ENCODE data around the gene FKBP1A.

Gene FKBP1A

DNA sequence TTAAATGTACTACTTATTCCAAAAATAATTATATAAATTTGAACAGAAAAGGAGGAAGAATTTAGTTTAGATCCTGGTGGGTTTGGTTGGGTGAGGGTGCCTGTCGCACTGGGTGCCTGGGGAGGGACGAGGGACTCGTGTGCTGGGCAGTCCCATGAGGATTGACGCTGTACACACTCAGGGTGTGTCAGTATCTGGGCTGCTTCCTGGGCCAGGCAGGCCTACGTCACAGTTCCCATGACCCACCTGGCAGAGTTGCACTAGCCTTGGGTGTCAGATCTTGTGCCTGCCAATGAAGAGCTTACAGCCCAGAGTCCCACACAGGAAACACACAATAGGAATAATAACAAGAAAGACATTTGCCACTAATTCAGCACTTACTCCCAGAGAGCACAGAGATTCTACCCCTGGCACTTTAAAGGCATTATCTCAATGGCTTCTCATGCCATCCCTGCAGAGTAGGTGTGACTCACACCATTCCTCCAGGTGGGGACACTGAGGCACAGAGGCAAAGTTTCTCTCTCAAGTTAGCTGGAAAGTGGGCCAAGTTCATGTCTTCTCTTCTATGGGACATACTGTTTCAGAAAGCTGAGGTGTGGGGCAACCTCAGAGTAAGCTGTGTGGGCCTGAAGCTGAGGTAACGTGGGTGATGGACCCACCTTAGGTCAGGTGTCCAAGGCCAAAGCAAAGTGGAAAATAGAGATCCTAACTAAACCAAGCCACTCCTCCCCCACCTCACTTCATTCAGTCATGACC is 62.6 kb downstream of the FKBP1A start:
- DNase-seq: no peak

DNA sequence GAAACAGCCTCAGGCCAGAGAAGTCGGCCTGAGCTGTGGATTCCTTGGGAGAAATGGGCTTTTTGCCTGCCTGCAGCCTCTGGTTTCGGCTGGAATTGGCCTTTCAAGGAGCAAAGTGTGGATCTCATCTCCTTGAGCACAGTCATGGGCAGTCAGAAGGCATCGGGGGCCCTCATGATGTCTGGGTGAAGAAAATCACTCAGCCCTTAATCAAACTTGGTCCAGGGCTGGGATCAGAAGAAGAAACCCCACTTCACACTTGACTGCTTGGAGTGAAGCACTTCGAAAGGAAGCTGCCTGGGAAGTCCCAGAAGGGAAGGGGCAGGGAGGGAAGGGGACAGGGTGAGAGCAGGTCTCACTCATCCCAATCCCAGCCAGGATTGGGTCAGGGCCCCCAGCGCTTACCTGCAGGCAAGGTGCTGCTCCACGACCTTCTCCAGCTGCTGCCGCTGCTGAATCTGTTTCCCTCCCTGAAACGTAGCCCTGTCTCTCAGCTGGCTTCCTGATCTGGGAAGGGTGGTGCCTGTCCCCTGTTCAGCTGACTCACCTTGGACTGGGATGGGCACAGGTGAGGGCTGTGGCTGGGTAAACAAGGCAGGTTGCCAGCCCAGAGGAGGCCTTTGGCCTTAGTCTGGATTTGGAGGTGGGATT is 64.0 kb downstream of the FKBP1A start, which contains the start of gene SDCBP2:
Gene SDCBP2, minus strand, starts transcription at position 460 of the 651 bp plus-strand sequence. CDS start 8,723 bp downstream, outside the sequence.
- DNase-seq: no peak

DNA sequence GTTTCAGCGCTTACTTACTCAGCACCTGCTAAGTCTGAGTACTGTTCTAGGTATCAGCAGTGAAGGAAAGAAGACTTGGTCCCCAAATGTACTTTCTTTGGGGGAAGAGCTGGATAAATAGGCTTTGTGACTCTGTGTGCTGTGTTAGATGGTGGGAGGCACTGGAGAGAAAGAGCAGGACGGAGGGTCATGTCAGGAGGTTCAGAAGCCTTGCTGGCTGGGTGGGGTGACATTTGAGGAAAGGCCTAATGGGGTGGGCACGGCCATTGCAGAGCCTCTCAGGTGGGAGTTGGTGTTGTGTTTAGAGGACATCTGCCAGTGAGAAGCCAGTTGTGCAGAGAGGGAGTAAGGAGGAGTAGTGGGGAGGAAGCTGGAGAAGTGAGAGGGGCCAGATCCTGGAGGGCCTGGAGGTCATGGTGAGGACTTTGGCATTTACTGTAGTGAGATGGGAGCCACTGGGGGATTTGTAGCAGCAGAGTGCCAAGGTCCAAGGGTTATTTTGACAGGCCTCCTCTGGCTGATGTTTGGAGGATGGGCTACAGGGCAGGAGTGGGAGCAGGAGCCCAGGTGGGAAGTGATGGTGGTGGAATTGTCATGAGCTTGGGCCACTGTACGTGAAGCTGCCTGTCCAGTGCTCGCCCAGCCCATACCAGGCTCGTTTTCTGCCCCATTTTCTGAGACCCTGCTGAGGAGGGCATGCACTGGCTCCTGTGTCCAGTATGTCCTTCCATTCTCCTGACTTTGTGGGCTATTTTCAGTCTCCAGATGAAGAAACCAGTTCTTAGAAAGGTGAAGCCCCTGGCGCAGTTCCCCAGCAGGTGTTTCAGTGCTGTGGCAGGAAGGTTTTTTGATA is 64.8 kb downstream of the FKBP1A start:
- DNase-seq: no peak

DNA sequence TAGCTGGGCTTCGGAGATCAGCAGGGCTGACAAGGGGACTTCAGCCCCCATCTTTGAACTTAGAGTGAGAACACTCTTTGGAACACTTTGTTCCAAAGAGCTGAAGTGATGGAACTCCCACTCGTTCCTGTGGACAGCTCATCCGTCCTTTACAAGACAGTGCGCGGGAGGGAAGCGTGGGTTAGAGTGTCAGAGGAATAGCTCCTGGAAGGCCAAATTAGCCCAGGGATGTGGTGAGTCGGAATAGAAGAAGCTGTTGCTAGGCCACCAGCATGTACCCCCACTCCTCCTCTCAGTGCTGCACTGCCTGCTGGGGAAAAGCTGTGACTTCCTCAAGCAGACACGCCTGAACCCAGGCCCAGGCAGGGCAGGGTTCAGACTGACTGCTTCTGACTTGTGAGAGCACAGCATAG is 65.6 kb downstream of the FKBP1A start:
- no peak for DNase-seq

DNA sequence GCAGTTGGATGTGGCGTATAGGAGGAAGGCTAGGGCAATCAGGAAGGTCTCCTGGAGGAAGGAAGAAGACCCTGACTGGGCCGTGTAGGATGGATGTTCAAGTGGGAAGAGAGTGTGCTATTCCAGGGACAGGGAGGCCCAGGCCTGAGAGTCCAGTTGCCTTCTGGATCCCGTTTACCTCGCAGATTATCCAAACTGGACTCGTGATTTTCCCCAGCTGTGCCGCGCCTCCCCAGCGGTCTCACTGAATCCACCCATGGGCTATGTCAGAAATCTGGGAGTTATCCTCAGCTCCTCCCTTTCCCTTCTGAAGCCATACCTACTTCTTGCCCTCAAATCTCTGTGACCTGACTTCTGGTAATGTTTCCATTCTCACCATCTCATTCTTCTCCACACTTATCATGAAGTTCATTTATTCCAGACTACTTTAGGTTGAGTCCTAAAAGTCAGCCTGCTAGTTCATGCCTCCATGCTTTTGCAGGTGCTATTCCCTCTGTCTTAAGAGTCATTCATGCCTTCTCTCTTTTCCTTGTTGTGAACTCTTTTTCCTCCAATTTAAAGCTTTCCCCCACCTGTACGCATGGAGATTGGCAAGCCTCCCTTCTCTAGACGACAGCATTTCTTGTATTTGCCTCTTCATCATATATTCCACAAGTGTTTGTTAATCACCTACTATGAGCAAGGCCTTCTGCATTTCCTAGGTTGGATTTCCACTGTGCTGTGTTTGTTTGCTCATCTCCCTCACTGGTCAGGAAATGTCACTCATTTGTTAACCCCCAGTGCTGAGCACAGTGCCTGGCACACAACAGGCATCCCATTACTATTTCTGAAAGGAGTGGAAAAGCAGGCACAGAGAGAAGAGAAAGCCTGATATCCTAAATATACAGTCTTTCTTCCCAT is 66.6 kb downstream of the FKBP1A start:
- no peak for DNase-seq

DNA sequence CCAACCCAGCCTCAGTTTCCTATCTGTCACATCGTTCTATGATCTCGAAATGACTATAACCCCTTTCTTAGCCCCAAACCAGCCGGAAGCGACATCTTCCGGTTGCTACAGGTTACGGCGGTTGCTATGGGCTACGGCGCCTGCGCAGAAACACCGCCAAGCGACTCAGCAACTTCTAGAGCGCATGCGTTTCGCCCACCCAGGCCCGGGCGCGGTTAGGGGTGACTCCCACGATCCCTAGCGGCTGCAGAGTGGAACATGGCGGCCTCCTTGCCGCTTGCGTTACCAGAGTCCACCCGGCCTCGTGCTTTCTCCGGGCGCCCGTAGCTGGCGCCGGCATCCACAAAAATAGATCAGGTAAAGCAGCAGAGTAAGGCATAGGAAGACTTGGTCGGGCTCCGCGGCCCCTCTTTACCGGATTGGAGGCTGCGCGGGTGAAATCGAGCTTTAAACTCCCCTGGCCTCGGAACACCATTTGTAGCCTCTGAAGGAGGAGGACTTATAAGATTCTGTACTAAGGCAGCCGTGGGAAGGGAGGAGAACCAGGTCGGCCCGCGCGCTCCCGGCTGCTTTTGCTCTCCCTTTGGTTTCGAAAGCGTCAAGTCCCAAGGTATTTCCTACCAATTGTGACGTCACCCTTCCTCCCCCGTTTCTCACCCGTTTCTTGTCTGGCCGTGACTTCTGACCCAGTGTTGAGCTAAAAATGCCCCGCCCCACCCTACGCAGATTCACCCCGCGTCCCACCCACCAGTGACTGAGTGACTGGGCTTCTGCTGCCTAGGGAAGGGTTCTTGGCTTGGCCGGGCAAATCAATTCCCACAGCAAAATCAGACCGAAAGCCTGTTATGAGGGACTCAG is 67.5 kb downstream of the FKBP1A start:
- peak; percentile 92 to 98 for DNase-seq

GRCh38 chr20:1324598-1325172 is 68.2 kb downstream of the FKBP1A start:
- no peak for DNase-seq

DNA sequence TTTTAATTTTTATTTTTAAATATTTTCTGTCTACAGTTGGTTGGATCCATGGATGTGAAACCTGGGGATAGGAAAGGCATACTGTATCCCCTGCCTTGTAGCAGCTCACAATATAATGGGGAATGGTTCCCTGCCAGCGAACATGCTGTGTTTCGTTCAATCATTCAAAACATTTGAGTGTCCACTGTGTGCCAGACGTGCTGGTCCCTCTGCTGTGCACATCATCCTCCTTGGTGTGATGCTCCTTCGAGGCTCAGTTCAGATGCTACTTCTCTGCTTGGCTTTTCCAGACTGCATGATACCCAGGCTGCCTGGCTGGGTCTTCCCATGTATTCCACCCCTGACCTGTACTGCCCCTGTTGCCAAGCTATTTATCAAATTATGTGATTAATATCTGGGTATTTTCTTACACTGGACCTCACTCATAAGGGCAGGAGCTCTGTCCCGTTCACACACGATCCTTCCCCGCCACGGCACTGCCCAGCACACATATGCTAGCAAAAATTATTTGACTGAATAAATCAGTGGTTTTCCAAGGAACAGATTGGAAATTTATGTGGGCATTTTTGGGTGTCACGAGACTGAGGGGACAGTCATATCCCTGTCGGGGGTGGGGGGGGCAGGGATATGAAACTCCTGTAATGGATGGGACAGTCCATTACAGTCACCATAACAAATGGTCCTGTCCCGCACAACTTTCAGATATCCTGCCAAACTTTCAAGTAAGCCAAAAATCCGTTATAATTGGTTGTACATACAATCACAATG is 68.8 kb downstream of the FKBP1A start:
- no peak for DNase-seq

DNA sequence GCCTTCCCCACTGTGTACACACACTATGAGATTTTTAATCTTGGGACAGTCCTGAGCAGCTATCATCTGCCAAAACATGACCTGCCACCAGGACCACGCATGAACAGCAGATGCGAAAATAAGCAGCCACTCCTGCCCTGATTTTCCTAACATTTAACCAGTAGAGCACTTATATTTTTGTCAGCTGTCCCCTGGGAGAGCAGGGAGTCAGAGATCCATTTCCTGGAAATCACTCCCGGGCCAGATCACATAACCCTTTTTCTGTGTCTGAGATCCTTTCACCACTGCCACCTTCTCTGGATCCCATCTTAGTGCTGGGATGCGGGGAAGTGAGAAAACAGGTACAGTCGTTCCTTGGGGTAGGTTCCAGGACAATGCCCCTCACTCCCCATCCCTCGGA is 69.6 kb downstream of the FKBP1A start:
- no peak for DNase-seq

GRCh38 chr20:1322511-1323245 is 70.2 kb downstream of the FKBP1A start:
- peak in 1 of 2 experiments; percentile 21 for DNase-seq

GRCh38 chr20:1321654-1321939 is 71.3 kb downstream of the FKBP1A start:
- DNase-seq: no peak

DNA sequence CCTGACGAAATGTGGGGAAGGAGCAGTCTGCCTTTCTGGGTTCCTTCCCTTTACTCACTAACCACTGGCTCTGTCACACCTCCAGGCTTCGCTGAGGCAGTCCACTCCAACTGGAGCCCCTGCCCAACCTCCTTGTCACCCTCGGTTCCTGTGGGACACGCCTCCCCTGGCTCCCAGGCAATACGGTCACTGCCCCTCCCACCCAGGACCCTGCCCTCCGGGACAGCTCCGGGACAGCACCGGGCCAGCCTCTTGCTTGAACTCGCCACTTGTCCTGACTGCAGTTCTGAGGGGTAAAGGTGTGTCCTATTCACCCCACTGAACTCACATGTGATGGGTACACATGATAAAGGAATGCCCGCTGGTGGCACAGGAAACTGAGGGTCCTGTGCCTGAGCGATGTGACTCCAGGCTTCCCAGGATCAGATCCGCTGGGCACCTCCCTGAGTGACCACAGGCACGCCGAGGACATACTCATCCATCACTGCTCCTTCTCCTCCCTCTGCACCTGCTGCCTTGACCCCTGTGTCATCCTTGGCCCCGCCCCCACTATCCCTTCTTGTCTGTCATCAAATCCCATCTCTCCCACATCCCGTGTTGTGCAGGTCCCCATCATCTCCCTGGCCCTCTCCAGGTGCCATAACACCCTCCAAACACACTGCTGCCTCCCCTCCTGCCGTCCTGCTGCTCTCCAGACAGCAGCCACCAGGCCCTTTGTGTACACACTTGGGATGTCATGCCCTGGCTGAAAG is 71.8 kb downstream of the FKBP1A start:
- DNase-seq: no peak

GRCh38 chr20:1320016-1320415 is 72.8 kb downstream of the FKBP1A start:
- DNase-seq: no peak

DNA sequence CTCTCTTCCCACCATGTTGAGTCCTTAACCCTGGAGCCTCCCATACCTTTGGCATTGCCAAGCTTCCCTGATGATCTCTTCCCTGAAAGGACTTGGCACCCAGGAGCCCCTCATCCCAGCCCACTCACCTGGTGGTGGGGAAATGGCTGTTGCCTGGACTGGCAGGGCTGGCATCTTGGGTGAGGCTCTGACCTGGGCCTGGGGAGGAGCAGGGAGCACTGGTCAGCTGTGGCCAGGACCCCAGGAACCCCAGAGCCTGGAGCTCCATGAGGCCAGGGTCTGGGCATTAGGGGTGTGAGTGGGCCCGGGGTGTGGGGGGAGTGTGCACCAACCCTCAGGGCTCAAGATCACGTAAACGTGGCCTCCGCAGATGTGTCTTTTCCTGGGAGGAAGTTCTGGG is 73.4 kb downstream of the FKBP1A start:
- DNase-seq: no peak

- no peak for DNase-seq
Measured at GRCh38 chr20:1319051-1319450, 73.8 kb downstream of the FKBP1A start.

All from NCI-H446 (cell line).